ENCODE data around the gene CFL2.
"Not testable (repeated sequence)": the region's sequence is repeated elsewhere in the genome, so short reads cannot be mapped to it uniquely, and the experiment has no call there.

The CFL2 gene

GRCh38 chr14:34714320-34715126 lies at the start of gene CFL2:
TSS of gene CFL2 (minus strand) at chr14:34714593. CDS start at chr14:34714540, 53 bp downstream.
- peak; percentile 89 to 95 (median 95) for DNase-seq

DNA sequence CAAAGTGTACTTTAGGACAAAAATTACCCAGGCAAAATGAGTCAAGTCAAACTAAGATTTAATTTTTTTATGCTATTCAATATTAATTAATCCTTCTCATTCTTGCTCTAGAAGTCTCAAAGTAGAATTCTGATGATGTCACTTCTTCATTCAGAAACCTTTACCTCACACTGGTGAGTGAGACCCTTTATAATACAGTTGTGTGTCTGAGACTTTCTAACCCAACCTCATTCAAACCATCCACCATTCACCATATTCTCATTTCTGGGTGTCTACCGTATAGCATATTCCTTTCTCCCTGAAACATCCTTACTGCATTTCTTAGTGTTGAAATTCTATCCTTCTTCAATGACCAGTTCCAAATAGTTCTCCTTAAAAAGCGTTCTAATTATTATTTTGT lies 40.8 kb upstream of the CFL2 start:
- DNase-seq: no peak

GRCh38 chr14:34754687-34755086 lies 40.3 kb upstream of the CFL2 start:
- no peak for DNase-seq

DNA sequence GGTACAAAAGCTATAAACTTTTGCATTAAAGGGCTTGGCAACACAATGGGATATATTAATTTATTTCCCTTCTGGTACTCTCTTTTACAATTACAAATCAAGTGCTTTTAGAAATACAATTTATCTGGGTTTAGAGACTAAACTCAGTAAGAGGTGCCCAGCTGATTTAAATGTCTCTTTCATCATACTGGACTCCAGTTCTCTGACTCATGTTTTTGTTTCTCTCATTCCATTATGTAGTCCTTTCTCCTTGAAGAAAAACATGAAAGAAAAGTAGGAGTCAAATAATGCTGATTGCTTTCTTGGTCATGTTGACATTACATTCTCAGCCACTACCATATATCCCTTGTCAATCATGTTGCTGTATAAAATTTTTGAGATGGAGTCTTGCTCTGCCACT lies 36.3 kb upstream of the CFL2 start:
- no peak for DNase-seq

- DNase-seq: no peak
These were observed 35.8 kb upstream of the CFL2 start for GRCh38 chr14:34750233-34750632.

DNA sequence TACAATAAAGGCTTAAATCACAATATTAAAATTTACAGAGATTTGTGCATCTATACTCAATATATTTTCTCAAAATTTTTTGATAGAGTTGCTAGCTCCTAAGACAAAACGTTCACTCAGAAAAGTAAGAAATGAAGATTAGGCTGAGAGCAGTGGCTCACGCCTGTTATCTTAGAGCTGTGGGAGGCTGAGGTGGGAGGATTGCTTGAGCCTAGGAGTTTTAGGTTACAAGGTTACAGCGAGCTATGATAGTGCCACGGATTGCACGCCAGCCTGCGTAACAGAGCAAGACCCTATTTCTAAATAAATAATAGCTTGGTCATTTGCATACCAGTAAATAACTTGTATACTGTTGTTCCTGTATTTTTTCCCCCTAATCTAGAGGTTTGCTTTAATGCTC lies 35.0 kb upstream of the CFL2 start:
- DNase-seq: no peak

DNA sequence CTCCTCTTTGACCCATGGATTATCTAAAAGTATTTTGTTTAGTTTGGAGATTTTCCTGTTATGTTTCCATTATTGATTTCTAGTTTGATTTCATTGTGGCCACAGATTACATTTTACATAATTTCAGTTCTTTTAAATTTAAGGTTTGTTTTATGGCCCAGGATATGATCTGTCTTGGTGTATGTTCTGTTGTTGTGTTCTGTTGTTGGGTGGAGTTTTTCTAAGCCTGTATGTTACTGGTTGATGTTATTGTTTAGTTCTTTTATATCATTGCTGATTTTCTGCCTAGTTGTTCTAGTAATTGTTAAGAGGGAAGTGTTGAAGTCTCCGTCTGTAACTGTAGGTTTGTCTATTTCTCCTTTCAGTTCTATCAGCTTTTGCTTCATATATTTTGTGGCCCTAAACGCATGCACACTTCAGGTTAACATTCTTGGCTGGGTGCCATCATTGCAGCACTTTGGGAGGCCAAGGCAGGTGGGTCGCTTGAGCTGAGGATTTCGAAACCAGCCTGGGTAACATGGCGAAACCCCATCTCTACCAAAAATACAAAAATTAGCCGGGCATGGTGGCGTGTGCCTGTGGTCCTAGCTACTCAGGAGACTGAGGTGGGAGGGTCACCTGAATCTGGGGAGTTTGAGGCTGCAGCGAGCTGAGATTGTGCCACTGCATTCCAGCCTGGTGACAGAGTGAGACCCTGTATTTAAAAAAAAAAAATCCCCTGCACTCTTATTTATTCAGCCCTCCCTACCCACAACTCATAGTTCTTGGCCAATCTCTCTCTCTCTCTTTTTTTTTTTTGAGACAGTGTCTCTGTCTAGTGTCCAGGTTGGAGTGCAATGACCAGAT lies 28.1 kb upstream of the CFL2 start:
- DNase-seq: no peak

DNA sequence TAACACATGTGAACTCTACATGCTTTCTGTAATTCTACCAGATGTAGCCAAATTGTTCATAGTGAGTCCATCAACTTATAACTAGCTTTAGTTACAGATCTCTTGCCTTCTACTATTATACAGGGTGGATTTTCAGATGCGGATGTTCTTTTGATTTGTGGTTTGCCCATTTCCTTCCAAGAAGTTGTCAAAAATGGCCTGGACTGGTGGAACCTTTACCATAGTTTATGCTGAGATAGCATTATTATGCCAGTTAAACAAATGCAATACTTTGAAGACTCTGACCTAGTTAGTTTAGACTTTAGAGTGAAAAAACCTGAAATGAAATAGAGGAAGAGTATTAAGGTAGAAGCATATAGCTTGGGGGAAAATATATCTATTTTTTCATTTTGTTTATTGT lies 27.4 kb upstream of the CFL2 start:
- no peak for DNase-seq

DNA sequence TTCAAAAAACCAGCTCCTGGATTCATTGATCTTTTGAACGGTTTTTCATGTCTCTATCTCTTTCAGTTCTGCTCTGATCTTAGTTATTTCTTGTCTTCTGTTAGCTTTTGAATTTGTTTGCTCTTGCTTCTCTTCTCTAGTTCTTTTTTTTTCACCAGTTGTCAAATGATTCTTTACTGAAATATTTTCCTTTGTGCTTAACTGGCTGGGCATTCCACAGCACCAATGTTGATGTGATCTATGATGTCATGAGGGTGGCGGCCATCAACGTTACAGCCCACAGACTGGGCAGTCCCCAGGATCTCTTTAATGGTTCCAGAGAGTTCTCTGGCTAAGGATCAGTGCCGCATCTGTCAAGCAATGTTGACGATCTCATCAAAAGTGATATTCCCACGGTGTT lies 25.7 kb upstream of the CFL2 start:
- DNase-seq: not testable (repeated sequence)

GRCh38 chr14:34737079-34737478 lies 22.7 kb upstream of the CFL2 start:
- not testable (repeated sequence) for DNase-seq

- no peak for DNase-seq
These were observed 18.9 kb upstream of the CFL2 start for GRCh38 chr14:34733245-34733644.

DNA sequence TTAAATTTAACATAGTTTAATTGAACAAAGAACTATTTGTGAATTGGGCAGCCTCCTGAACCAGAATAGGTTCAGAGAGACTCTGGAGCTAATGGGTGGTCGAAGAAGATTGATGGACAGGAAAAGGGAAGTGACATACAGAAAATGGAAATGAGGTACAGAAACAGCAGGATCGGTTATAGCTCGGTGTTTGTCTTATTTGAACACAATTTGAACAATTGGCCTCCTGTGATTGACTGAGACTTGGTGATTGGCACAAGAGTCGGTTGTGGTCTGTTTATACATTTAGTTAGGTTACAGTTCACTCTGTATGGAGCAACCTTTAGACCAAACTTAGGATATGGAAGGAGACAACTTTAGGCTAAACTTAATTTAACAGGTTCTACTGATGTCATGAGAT lies 18.4 kb upstream of the CFL2 start:
- no peak for DNase-seq

- DNase-seq: no peak
These were observed 9.5 kb upstream of the CFL2 start for GRCh38 chr14:34723867-34724266.

DNA sequence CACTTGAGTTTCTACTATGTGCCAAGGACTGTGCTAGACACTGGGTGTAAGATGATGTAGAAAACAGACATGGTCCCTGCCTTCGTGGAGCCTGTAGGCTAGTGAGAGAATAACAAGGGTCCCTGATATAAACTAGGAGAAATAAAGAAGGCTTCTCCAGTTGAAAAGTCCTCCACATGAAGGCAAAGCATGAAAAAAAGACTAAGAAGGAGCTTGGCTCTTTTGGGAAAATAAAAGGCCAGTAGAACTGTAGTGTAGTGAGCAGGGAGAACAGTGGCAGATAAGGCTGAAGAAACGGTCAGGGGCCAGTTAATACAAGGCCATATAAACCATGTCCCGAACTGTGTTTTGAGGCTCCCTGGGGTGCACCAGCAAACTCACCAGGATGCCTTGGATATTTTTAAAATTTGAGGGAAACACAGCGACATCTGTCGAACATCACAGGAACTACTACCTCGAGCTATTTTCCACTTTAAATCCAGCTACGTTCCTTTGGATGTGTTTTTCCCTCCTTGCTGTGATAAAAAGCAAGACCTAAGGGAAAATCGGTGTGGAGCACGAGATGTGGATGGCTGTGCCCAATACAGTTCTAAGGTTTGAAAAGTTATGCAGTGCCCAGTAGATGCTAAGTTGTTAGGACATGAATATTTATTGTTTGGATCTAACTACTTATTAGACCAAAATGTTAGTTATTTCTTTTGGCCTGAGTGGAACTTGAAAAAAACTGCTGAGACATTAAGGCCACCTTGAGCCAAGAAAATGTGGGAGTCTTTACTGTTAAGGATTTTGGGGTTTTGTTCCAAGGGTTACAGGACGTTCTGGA lies 8.5 kb upstream of the CFL2 start:
- peak; percentile 47 to 78 (median 67) for DNase-seq

DNA sequence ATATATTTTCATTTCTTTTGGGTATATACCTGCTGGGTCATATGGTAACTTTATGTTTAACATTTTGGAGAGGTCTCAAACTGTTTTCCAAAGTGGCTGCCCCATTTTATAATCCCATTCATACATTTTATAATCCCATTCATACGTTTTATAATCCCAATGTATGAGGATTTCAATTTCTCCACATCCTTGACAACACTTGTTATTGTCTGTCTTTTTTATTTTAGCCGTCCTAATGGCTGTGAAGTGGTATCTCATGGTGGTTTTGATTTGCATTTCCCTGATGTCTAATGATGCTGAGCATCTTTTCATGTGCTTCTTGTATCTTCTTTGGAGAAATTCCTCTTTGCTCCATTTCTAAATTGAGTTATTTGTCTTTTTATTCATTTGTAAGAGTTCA lies 6.7 kb upstream of the CFL2 start:
- no peak for DNase-seq

- DNase-seq: no peak
These were observed 4.4 kb upstream of the CFL2 start for GRCh38 chr14:34718750-34719304.

DNA sequence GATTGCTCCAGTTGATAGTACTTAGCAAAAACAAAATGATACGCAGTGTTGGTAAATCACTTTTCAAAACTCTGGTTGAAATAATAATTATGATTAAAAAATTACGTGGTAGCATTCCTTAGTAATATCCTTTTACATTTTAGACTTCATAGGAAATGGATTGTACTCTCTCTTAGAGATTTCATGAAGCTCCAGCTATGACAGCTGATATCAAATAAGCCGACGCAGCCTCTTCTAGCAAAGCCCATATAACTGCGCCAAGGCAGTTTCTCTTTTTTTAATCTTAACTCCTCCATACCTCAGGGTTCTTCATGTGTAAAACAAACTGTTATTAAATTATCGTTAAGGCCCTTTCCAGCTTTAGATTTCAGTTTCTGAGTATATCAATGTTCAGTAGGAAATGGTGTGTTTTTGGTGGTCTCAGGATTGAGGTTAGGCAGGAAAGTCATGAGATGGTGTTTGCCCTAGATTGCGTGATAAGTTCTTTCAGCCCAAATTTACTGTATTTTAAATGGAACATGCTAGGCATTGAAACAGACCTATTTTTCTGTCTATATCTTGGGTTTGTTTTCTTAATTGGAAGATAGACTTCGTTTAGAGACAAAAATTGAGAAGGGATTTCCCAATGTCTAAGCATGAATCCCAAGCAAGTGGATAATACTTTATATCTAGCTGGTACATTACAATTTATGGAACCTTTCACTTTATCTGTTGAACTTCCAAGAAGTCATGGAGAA lies 902 bp upstream of the CFL2 start:
- peak in 1 of 3 experiments; percentile 57 for DNase-seq

DNA sequence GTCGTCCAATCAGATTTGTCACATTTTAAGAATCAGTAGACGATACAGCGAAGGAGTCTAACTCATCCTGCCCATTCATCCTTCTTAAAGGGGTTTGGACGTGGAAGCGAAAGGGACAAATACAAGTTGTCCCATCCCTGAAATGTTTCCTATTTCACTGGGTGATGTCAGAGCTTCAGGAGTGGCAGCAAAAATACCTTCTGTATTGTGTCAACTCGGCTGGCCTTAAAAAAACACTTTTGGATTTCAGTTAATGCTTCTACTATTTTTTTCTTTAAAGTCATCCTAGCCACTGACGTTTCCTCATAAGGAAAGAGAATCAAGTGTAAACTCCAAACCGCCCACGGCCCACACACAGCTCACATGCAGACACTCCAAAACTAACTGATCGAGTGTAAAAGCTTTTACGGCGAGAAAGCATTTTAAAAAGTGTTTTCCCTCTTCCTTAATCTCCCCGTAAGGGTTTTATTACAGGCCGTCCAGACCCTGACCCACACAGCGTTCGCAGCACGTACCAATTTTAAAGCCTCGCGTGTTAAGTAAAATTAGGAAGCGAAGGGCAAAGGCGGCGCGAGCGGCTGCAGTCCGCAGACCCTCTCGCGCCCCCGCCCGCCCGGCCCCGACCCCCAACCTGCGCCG lies 593 bp downstream of the CFL2 start:
- DNase-seq: peak; percentile 39 to 81 (median 75)

- peak in 1 of 3 experiments; percentile 54 for DNase-seq
These were observed 1.2 kb downstream of the CFL2 start for GRCh38 chr14:34713122-34713680.

DNA sequence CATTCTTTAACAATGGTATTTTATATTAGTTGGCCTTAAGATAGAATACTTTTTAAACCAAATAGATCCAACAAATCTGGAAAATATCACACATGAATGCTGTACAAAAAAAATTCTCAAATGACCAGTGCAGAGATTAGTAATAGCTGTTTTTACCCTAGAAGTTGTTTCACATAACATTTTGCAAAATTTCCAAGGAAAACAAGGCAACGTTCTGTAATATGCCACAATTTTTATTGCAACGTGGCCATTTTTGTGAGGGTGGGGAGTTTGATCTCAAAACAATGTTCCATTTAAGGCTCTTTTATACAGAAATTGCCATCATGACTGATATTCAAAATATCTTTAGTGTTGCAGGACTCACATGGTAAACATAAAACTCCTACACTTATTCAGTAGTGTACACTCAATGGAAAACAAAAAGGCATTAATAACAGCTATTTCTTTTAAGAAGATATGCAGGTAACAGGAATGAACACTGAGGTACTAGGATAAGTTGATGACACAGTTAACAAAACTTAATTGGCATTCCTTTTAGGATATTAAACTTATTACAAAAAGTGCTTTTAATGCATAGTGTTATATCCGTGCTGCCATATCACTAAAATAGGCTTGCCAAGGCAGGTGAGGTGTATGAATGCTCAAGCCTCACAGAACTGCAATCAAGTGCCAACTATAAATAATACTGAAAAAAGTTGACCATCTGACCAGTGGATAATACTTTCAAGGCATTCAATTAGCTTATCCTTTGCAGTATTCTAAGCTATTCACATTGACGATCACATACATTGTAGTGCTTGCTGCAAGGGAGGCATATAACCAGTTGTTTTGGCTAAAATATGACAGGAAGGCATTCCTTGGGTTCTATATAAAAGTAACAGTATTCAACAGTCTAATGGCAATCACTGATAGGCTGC lies 2.3 kb downstream of the CFL2 start:
- DNase-seq: no peak

Measured in NCI-H1417 (cell line).